Stimulated activated CD8-positive, alpha-beta memory T cell treated with anti-CD3 and anti-CD28 coated beads, Interleukin-7, amount 100 ng/mL, for 48 hours (primary cell): ENCODE data around the gene TAMALIN.

Source experiments
- DNase-seq, 2 donors: peaks; one replicate each; pipeline ENCODE4 v3.0.0-alpha.2; 2020; ENCODE audit warnings: low read depth in 1 of 2; ENCODE audit errors: extremely low read depth in 1 of 2

TAMALIN gene

GRCh38 chr12:52011602-52012214 lies 5.0 kb downstream of the TAMALIN start:
- no peak for DNase-seq

- no peak for DNase-seq
These were observed 7.0 kb downstream of the TAMALIN start for GRCh38 chr12:52013626-52014310.

- DNase-seq: no peak
These were observed 8.1 kb downstream of the TAMALIN start for GRCh38 chr12:52014567-52015530.

GRCh38 chr12:52015532-52016041 lies 8.8 kb downstream of the TAMALIN start:
- DNase-seq: no peak

- DNase-seq: no peak
These were observed 11.8 kb downstream of the TAMALIN start for GRCh38 chr12:52018433-52019112.

- no peak for DNase-seq
These were observed 12.5 kb downstream of the TAMALIN start for GRCh38 chr12:52019113-52019770.

- DNase-seq: peak in 1 of 2 donors; percentile 54
These were observed 14.0 kb downstream of the TAMALIN start for GRCh38 chr12:52020539-52021336.

- DNase-seq: no peak
These were observed 16.1 kb downstream of the TAMALIN start for GRCh38 chr12:52022841-52023181.

GRCh38 chr12:52023182-52023975 lies 16.6 kb downstream of the TAMALIN start:
- DNase-seq: peak; percentile 84 to 91

- peak in 1 of 2 donors; percentile 59 for DNase-seq
These were observed 17.4 kb downstream of the TAMALIN start for GRCh38 chr12:52023976-52024688.

- DNase-seq: peak in 1 of 2 donors; percentile 68
These were observed 18.1 kb downstream of the TAMALIN start for GRCh38 chr12:52024845-52025230.

GRCh38 chr12:52026263-52026662 lies 19.5 kb downstream of the TAMALIN start:
- no peak for DNase-seq

GRCh38 chr12:52027085-52027843 lies 20.5 kb downstream of the TAMALIN start:
- DNase-seq: no peak

- DNase-seq: no peak
These were observed 22.9 kb downstream of the TAMALIN start for GRCh38 chr12:52029685-52030084.

- no peak for DNase-seq
These were observed 25.7 kb downstream of the TAMALIN start for GRCh38 chr12:52032446-52032803.

GRCh38 chr12:52032804-52033445 lies 26.2 kb downstream of the TAMALIN start:
- peak; percentile 88 to 94 for DNase-seq
